K562 (cell line): ENCODE results near the gene HOXB5. TPM values are rescaled to one million over a fixed set of nuclear protein-coding genes. Genes with fewer than 3 reads are reported as not detected.

Experiments
- ATAC-seq: fragments of 200-7000 bp; cut with Tn5 transposase; 3 replicates; pipeline ENCODE4 v1.9.1; 2020; ENCODE audit warnings: moderate library complexity
- BruUV-seq: library from RNA; stranded (reverse); fragments of 400-500 nt; replicated peaks from 2 replicates; lab custom pipeline; 2021; lab: Mats Ljungman, UMichigan
- CTCF ChIA-PET: fragments of 300-600 bp; formaldehyde crosslinking; extraction: SDS; loops from one replicate; lab custom pipeline; 2021; ENCODE audit warnings: low intra/inter-chr PET ratio; lab: Yijun Ruan, JAX
- POLR2A ChIA-PET: fragments of 300-600, 350-650 bp; sonication (Branson Sonifier 250); formaldehyde crosslinking; extraction: SDS; loops from one replicate; lab custom pipeline; 2021; ENCODE audit warnings: antibody characterized with exemption, inconsistent platforms; lab: Yijun Ruan, JAX
- DNase-seq, 4 experiments: peaks; one replicate each; pipeline versions ENCODE4 v3.0.0 to v3.0.0-alpha.2; 2011 to 2018; ENCODE audit warnings: low spot score in 3 of 4, mixed read lengths in 3 of 4; ENCODE audit errors: extremely low read depth in 1 of 4
- FAIRE-seq: peaks from 2 replicates; lab custom pipeline; 2011; peaks lifted over from hg19 to GRCh38; lab: Jason Lieb, UNC
- H2AFZ ChIP-seq: 2 replicates; pipeline ENCODE4 v1.6.0; 2011; ENCODE audit warnings: low read depth, low read length, control low read depth, inconsistent platforms
- H3K27ac ChIP-seq: fragments of 200-600 bp; 3 replicates; pipeline ENCODE4 v1.8.0; 2011; ENCODE audit warnings: low read depth, mild to moderate bottlenecking, control low read depth, inconsistent platforms, low read length, moderate library complexity, mixed read lengths; ENCODE audit errors: extremely low read depth
- H3K27me3 ChIP-seq, 2 experiments: fragments of 300-600 bp in 1 of 2; 2 replicates in 1 of 2; 3 replicates in 1 of 2; pipeline versions ENCODE4 v1.6.0 to v1.8.0; 2011; ENCODE audit warnings: inconsistent platforms in 2 of 2, low read length in 2 of 2, mild to moderate bottlenecking in 1 of 2, mixed read lengths in 1 of 2, moderate library complexity in 1 of 2; ENCODE audit not compliant: control insufficient read depth in 2 of 2, insufficient read depth in 2 of 2
- H3K36me3 ChIP-seq: fragments of 300-600 bp; 3 replicates; pipeline ENCODE4 v1.8.0; 2011; ENCODE audit warnings: mild to moderate bottlenecking, low read length, inconsistent platforms; ENCODE audit not compliant: control insufficient read depth, insufficient read depth
- H3K4me1 ChIP-seq, 2 experiments: fragments of 200-600 bp in 1 of 2; replicated peaks in 1 of 2; 2 replicates in 1 of 2; 3 replicates in 1 of 2; pipeline versions ENCODE4 v1.5.1 to v1.8.0; 2011; ENCODE audit warnings: inconsistent platforms in 2 of 2, low read length in 2 of 2, mild to moderate bottlenecking in 1 of 2, mixed read lengths in 1 of 2, moderate library complexity in 1 of 2; ENCODE audit not compliant: control insufficient read depth in 2 of 2, insufficient read depth in 2 of 2
- H3K4me2 ChIP-seq: 2 replicates; pipeline ENCODE4 v1.6.1; 2011; ENCODE audit warnings: low read length, control low read depth, inconsistent platforms, mixed read lengths; ENCODE audit not compliant: insufficient read depth
- H3K4me3 ChIP-seq: fragments of 200-600 bp; sonication (generic), shearing (Covaris generic); 2 replicates; pipeline ENCODE4 v1.5.1; 2016; ENCODE audit warnings: control low read depth, inconsistent platforms
- H3K79me2 ChIP-seq: fragments of 200-600 bp; 3 replicates; pipeline ENCODE4 v1.8.0; 2011; ENCODE audit warnings: low read length, inconsistent platforms; ENCODE audit not compliant: control insufficient read depth, insufficient read depth
- H3K9ac ChIP-seq, 2 experiments: 2 replicates each; pipeline versions ENCODE4 v1.6.0 to v1.6.1; 2011; ENCODE audit warnings: low read depth in 2 of 2, low read length in 2 of 2, control low read depth in 1 of 2, inconsistent platforms in 1 of 2, mild to moderate bottlenecking in 1 of 2, mixed read lengths in 1 of 2; ENCODE audit not compliant: insufficient read depth in 1 of 2
- H3K9me1 ChIP-seq: one replicate; pipeline ENCODE4 v1.6.0; 2011; ENCODE audit warnings: inconsistent platforms, mild to moderate bottlenecking, low read length, moderate library complexity; ENCODE audit not compliant: control insufficient read depth, insufficient read depth
- H3K9me3 ChIP-seq: replicated peaks from 2 replicates; pipeline ENCODE4 v1.5.1; 2011; ENCODE audit warnings: low read depth, low read length, inconsistent platforms; ENCODE audit not compliant: control insufficient read depth, insufficient read depth
- H4K20me1 ChIP-seq: replicated peaks from 2 replicates; pipeline ENCODE4 v1.6.1; 2011; ENCODE audit warnings: low read length, inconsistent platforms, mixed read lengths; ENCODE audit not compliant: control insufficient read depth, insufficient read depth
- KAT7 ChIP-seq: sonication (generic); formaldehyde crosslinking; IDR thresholded peaks from 2 replicates; pipeline ENCODE4 v1.8.0; 2022; ENCODE audit warnings: missing genetic modification reagents, mild to moderate bottlenecking, borderline replicate concordance
- YY1 ChIP-seq, 3 experiments: IDR thresholded peaks; 2 replicates each; pipeline ENCODE4 v1.6.1; 2011; ENCODE audit warnings: low read length in 2 of 3, mild to moderate bottlenecking in 2 of 3, moderate library complexity in 2 of 3, borderline replicate concordance in 1 of 3, control low read depth in 1 of 3, low read depth in 1 of 3; ENCODE audit not compliant: insufficient read depth in 3 of 3, insufficient replicate concordance in 2 of 3, control insufficient read depth in 1 of 3, insufficient read length in 1 of 3; ENCODE audit errors: extremely low read depth in 1 of 3
- WGBS: fragments of 100-300 bp; shearing (Covaris generic); methylation state at CpG from one replicate; pipeline ENCODE4 v1.1.6; 2016; ENCODE audit warnings: low coverage, mixed read lengths; ENCODE audit not compliant: insufficient coverage; ENCODE audit errors: missing lambda C conversion rate; 5-methylcytosine and 5-hydroxymethylcytosine counted together
- in situ Hi-C: fragments of 300-500 bp; cut with MboI; formaldehyde crosslinking; loops from 4 replicates; pipeline ENCODE4 v1.15.0; 2018; ENCODE audit warnings: inconsistent platforms, mixed read lengths
- intact Hi-C: fragments of 100-400 bp; cut with micrococcal nuclease; formaldehyde crosslinking; loops from 2 replicates; pipeline ENCODE4 v1.14.2; 2022
- polyA plus RNA-seq, 8 experiments: library from polyadenylated mRNA; depleted of rRNA in 4 of 8; stranded (reverse) in 5 of 8; unstranded in 3 of 8; fragments of >200 nt; fragmentation: Nextera tagmentation in 2 of 8; fragmentation: Illumina TruSeq in 1 of 8; extraction: Ambion mirVana in 2 of 8; extraction: Trizol in 1 of 8; gene quantifications; 2 replicates each; pipeline versions ENCODE4 v1.2.1 to v1.2.3, GENCODE V29; 2011 to 2014; ENCODE audit warnings: inconsistent platforms in 1 of 8, missing spikeins in 1 of 8
- total RNA-seq, 7 experiments: library from RNA; depleted of rRNA in 6 of 7; stranded (reverse); fragments of >200 nt in 6 of 7; fragmentation: Illumina TruSeq in 2 of 7; extraction: Trizol in 2 of 7; gene quantifications; 2 replicates each; pipeline versions ENCODE4 v1.2.1 to v1.2.3, GENCODE V29; 2011 to 2021; ENCODE audit warnings: low replicate concordance in 1 of 7

Gene HOXB5
- total and polyA plus RNA-seq, 9 of the 15 experiments (the other 6 are each of a cell fraction or from before 2014, with no cell fraction given), result 0.24 to 2.7 (median 0.65) TPM

GRCh38 chr17:48624118-48624517 is 30.5 kb upstream of the HOXB5 start:
- Histone ChIP-seq H4K20me1 (peaks cover 51% of the 10 kb centered on the region), H3K36me3 (peaks cover 51% of the 10 kb centered on the region)
- TF ChIP-seq YY1 (IDR thresholded peaks at IDR 0.05; ENCODE audit: borderline replicate concordance in 1 of 3, control insufficient read depth in 1 of 3, extremely low read depth in 1 of 3, insufficient read depth in 3 of 3, insufficient read length in 1 of 3, insufficient replicate concordance in 2 of 3, low read depth in 1 of 3, low read length in 2 of 3) (no peak), KAT7 (CRISPR knock-in tag) (0 out of 2 replicates have a peak, but pooled peaks have one; percentile 40)
- TF ChIP-seq, all 486 proteins: peak for 1
- Histone ChIP-seq H3K4me3 (peak overlapping the region; percentile 97), H3K79me2 (peaks cover 94% of the 10 kb centered on the region), H2AFZ (no peak overlapping the region), H3K4me2 (peak overlapping the region; percentile 65), H3K9me1 (no peaks in the 10 kb centered on the region), H3K9ac (peak overlapping the region; percentile 99 to 100), H3K4me1 (peaks cover 51 to 65% of the 10 kb centered on the region in 2 experiments), H3K9me3 (no peaks in the 10 kb centered on the region), H3K27me3 (no peaks in the 10 kb centered on the region), H3K27ac (peak overlapping the region; percentile 99)
- intact Hi-C loops, result no loop called here
- no TSS peak for BruUV-seq
- in situ Hi-C loops, result loop anchor here (10.0 kb wide), 1 partner anchor 589 kb away; the partner anchor contains the start of gene COPZ2
- WGBS, result 2% methylated on average over 5 of the region's 5 CpGs
- FAIRE-seq (no peak), DNase-seq (no peak), ATAC-seq (no peak)
- ChIA-PET CTCF (interaction anchor here (0.6 kb wide), 1 partner anchor 197 kb away, joined by 4 read pairs; no protein-coding TSS in a partner anchor), POLR2A (interaction anchor here (0.6 to 4.0 kb wide), 16 partner anchors 8 to 574 kb away, joined by 3 to 43 read pairs (median 4); partner anchors contain the start of genes HOXB5 and SNX11)

- FAIRE-seq, result no peak
- peak overlapping the region; percentile 99 for H3K27ac ChIP-seq
- intact Hi-C loops, result no loop called here
Observed at GRCh38 chr17:48623583-48623982, 30.0 kb upstream of the HOXB5 start.

More at GRCh38 chr17:48623583-48623982, 30.0 kb upstream of the HOXB5 start:
- BruUV-seq, result no TSS peak
- peaks cover 46 to 65% of the 10 kb centered on the region in 2 experiments for H3K4me1 ChIP-seq
- H3K36me3 ChIP-seq, result peaks cover 51% of the 10 kb centered on the region
- no peaks in the 10 kb centered on the region for H3K9me3 ChIP-seq
- in situ Hi-C loops, result loop anchor here (10.0 kb wide), 1 partner anchor 589 kb away; the partner anchor contains the start of gene COPZ2
- ATAC-seq, result no peak
- WGBS, result 0% methylated on average over 4 of the region's 4 CpGs
- CTCF ChIA-PET, result interaction anchor here (0.6 kb wide), 1 partner anchor 198 kb away, joined by 4 read pairs; no protein-coding TSS in a partner anchor
- peak overlapping the region; percentile 87 to 100; a peak in 3 of 4 replicates for H3K9ac ChIP-seq
- peaks cover 51% of the 10 kb centered on the region for H4K20me1 ChIP-seq
- peak overlapping the region; percentile 97 for H3K4me3 ChIP-seq
- no peaks in the 10 kb centered on the region for H3K9me1 ChIP-seq
- H3K79me2 ChIP-seq, result peaks cover 91% of the 10 kb centered on the region
- DNase-seq, result peak in 1 of 4 experiments; percentile 60
- no peaks in the 10 kb centered on the region for H3K27me3 ChIP-seq
- POLR2A ChIA-PET, result interaction anchor here (0.6 to 3.3 kb wide), 14 partner anchors 9 to 573 kb away, joined by 3 to 21 read pairs (median 4); partner anchors contain the start of genes HOXB5 and SNX11
- no peak overlapping the region for H2AFZ ChIP-seq
- H3K4me2 ChIP-seq, result peak overlapping the region; percentile 65
